Neural cell (in vitro differentiated cells): ENCODE results near the gene ZSWIM1. TPM values are rescaled to one million over a fixed set of nuclear protein-coding genes. Genes with fewer than 3 reads are reported as not detected.
"Not testable (repeated sequence)": the region's sequence is repeated elsewhere in the genome, so short reads cannot be mapped to it uniquely, and the experiment has no call there.

Source experiments
- H2AFZ ChIP-seq: fragments of 200-600, 300-800 bp; sonication (generic), shearing (Covaris generic); 2 replicates; pipeline ENCODE4 v1.6.0; 2014; ENCODE audit warnings: low read depth, mild to moderate bottlenecking, antibody characterized with exemption, low read length, moderate library complexity
- H3F3A ChIP-seq: fragments of 200-600 bp; shearing (Covaris generic); 2 replicates; pipeline ENCODE4 v1.6.1; 2016; ENCODE audit warnings: mild to moderate bottlenecking, moderate library complexity, mixed read lengths, antibody characterized with exemption, low read length; ENCODE audit not compliant: insufficient read depth, poor library complexity, severe bottlenecking
- H3K27ac ChIP-seq: fragments of 200-600, 300-800 bp; sonication (generic), shearing (Covaris generic); 2 replicates; pipeline ENCODE4 v1.5.1; 2014; ENCODE audit warnings: mild to moderate bottlenecking, low read length, moderate library complexity
- H3K27me3 ChIP-seq: fragments of 300-800, 200-600 bp; sonication (generic), shearing (Covaris generic); 2 replicates; pipeline ENCODE4 v1.6.0; 2014; ENCODE audit warnings: mild to moderate bottlenecking, low read depth, low read length, moderate library complexity; ENCODE audit not compliant: insufficient read depth
- H3K36me3 ChIP-seq: fragments of 300-800, 200-600 bp; sonication (generic), shearing (Covaris generic); 2 replicates; pipeline ENCODE4 v1.5.1; 2014; ENCODE audit warnings: mild to moderate bottlenecking, antibody characterized with exemption, low read length, moderate library complexity; ENCODE audit not compliant: insufficient read depth
- H3K4me2 ChIP-seq: fragments of 300-800, 200-600 bp; sonication (generic), shearing (Covaris generic); 2 replicates; pipeline ENCODE4 v1.6.0; 2014; ENCODE audit warnings: mild to moderate bottlenecking, low read length
- H3K4me3 ChIP-seq: fragments of 300-800, 200-600 bp; sonication (generic), shearing (Covaris generic); 2 replicates; pipeline ENCODE4 v1.5.1; 2014; ENCODE audit warnings: mild to moderate bottlenecking, low read length, moderate library complexity
- H3K79me2 ChIP-seq: fragments of 200-600 bp; shearing (Covaris generic); replicated peaks from 2 replicates; pipeline ENCODE4 v1.6.0; 2014; ENCODE audit warnings: mild to moderate bottlenecking, low read length, moderate library complexity; ENCODE audit not compliant: insufficient read depth
- H3K9ac ChIP-seq: fragments of 300-800, 200-600 bp; sonication (generic), shearing (Covaris generic); 2 replicates; pipeline ENCODE4 v1.6.1; 2016; ENCODE audit warnings: mild to moderate bottlenecking, low read length, mixed read lengths
- H3K9me2 ChIP-seq: fragments of 200-600 bp; shearing (Covaris generic); 2 replicates; pipeline ENCODE4 v1.6.1; 2016; ENCODE audit warnings: mild to moderate bottlenecking, low read length, mixed read lengths; ENCODE audit not compliant: insufficient read depth
- H3K9me3 ChIP-seq: fragments of 200-600, 300-800 bp; sonication (generic), shearing (Covaris generic); 2 replicates; pipeline ENCODE4 v1.6.1; 2016; ENCODE audit warnings: mild to moderate bottlenecking, mixed run types, low read length, moderate library complexity, mixed read lengths
- H4K20me1 ChIP-seq: fragments of 200-600 bp; shearing (Covaris generic); 2 replicates; pipeline ENCODE4 v1.6.1; 2016; ENCODE audit warnings: mild to moderate bottlenecking, mixed run types; ENCODE audit not compliant: insufficient read depth
- EP300 ChIP-seq: fragments of 450-650 bp; conservative IDR thresholded peaks from 2 replicates; pipeline ENCODE4 v1.6.1; 2014; ENCODE audit warnings: antibody characterized with exemption, mild to moderate bottlenecking, moderate library complexity; ENCODE audit not compliant: poor library complexity, severe bottlenecking
- EZH2 ChIP-seq: fragments of 200-600, 300-800 bp; shearing (Covaris generic), sonication (generic); IDR thresholded peaks from 2 replicates; pipeline ENCODE4 v1.6.1; 2014; ENCODE audit warnings: antibody characterized with exemption, low read length, borderline replicate concordance, mild to moderate bottlenecking; ENCODE audit not compliant: insufficient read depth, poor library complexity, severe bottlenecking
- MXI1 ChIP-seq: fragments of 450-650 bp; conservative IDR thresholded peaks from 2 replicates; pipeline ENCODE4 v1.6.1; 2014; ENCODE audit warnings: antibody characterized with exemption, mild to moderate bottlenecking; ENCODE audit not compliant: poor library complexity, severe bottlenecking
- POLR2AphosphoS5 ChIP-seq: IDR thresholded peaks from 2 replicates; pipeline ENCODE4 v1.6.1; 2012
- RAD21 ChIP-seq: fragments of 450-650 bp; conservative IDR thresholded peaks from 2 replicates; pipeline ENCODE4 v1.6.1; 2014; ENCODE audit warnings: antibody characterized with exemption, mild to moderate bottlenecking, moderate library complexity
- SMC3 ChIP-seq: fragments of 450-650 bp; conservative IDR thresholded peaks from 2 replicates; pipeline ENCODE4 v1.6.1; 2014; ENCODE audit warnings: antibody characterized with exemption, mild to moderate bottlenecking, moderate library complexity; ENCODE audit not compliant: poor library complexity
- TAF1 ChIP-seq: IDR thresholded peaks from 2 replicates; pipeline ENCODE4 v1.6.1; 2012; ENCODE audit warnings: low read depth
- polyA plus RNA-seq: library from polyadenylated mRNA; depleted of rRNA; stranded (reverse); fragments of >200 nt; gene quantifications from 2 replicates; pipeline ENCODE4 v1.2.3, GENCODE V29; 2014
- TF ChIP-seq, protein P1 (sequence below): fragments of 450-650 bp; IDR thresholded peaks from 2 replicates; pipeline ENCODE4 v1.5.1; 2014; ENCODE audit warnings: antibody characterized with exemption, mild to moderate bottlenecking, moderate library complexity; ENCODE audit not compliant: poor library complexity, severe bottlenecking
- TF ChIP-seq, protein P2 (sequence below): IDR thresholded peaks from 2 replicates; pipeline ENCODE4 v1.6.1; 2012; ENCODE audit warnings: borderline replicate concordance

ZSWIM1 gene
- polyA plus RNA-seq, 1 donor from 2014 or later = 3.3 TPM

DNA sequence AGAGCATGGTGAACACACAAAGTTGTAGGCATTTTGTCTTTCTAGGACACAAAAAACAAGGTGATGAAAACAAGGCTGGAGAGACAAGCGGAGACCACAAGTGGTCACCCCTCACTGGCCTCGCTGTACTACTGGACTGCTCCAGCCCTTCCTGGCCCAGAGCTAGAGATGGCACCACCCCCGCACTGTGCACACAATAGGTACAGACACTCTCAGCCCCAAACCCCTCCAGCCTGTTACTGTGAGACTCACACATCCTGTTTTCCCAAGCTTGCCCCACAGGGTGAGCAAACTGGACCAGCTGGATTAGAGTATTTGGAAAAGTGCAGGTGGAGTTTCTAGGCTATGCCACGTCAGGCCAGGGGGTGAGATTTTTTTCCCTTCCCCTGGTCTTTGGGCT lies 8.4 kb upstream of the ZSWIM1 start:
- Histone ChIP-seq H3K9me3 (no peaks in the 10 kb centered on the region), H4K20me1 (no peaks in the 10 kb centered on the region), H3K79me2 (no peaks in the 10 kb centered on the region), H3K4me3 (no peak overlapping the region), H3K27me3 (no peaks in the 10 kb centered on the region), H3F3A (no peaks in the 10 kb centered on the region), H3K36me3 (no peaks in the 10 kb centered on the region), H3K9me2 (no peaks in the 10 kb centered on the region), H3K9ac (no peak overlapping the region), H3K27ac (no peak overlapping the region), H3K4me2 (no peak overlapping the region), H2AFZ (no peak overlapping the region)
- TF ChIP-seq RAD21 = no peak
- no peak for TF ChIP-seq TAF1
- TF ChIP-seq, protein P1, sequence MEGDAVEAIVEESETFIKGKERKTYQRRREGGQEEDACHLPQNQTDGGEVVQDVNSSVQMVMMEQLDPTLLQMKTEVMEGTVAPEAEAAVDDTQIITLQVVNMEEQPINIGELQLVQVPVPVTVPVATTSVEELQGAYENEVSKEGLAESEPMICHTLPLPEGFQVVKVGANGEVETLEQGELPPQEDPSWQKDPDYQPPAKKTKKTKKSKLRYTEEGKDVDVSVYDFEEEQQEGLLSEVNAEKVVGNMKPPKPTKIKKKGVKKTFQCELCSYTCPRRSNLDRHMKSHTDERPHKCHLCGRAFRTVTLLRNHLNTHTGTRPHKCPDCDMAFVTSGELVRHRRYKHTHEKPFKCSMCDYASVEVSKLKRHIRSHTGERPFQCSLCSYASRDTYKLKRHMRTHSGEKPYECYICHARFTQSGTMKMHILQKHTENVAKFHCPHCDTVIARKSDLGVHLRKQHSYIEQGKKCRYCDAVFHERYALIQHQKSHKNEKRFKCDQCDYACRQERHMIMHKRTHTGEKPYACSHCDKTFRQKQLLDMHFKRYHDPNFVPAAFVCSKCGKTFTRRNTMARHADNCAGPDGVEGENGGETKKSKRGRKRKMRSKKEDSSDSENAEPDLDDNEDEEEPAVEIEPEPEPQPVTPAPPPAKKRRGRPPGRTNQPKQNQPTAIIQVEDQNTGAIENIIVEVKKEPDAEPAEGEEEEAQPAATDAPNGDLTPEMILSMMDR = no peak
- TF ChIP-seq MXI1 = no peak
- no peak for TF ChIP-seq EP300
- no peak for TF ChIP-seq POLR2AphosphoS5
- no peak for TF ChIP-seq SMC3
- TF ChIP-seq EZH2 = no peak

DNA sequence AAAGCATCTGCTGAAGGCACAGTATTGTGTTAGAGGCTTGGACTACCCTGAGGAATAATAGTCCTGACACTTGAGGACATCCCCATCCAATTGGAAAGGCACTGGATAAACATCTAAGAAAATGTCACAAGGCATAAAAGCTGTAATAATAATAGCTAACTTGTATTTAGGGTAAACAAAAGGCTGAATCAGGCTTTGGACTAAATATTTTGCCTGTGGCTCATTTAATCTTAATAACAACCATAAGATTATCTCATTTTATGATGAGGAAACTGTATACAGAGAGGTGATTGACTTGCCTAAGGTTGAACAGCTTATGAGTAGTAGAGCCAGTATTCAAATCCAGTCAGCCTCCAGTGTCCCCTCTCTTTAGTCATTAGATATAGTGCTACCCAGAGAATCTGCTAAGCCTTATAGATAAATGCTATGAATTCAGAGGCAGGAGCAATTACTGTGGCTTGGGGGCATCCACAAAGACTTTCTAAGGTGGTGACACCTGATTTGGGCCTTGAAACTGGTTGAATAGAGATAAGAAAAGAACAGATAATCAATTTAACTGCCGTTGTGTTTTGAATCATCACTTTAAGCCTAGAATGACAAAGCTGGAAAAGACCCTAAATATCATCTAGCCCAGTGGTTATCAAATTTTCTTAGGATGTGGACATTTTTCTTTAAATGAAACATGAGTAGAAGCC lies 7.5 kb upstream of the ZSWIM1 start:
- Histone ChIP-seq H3K9ac (no peak overlapping the region), H3K9me3 (no peaks in the 10 kb centered on the region), H3K36me3 (no peaks in the 10 kb centered on the region), H3K27me3 (no peaks in the 10 kb centered on the region), H3F3A (no peaks in the 10 kb centered on the region), H3K4me2 (no peak overlapping the region), H4K20me1 (no peaks in the 10 kb centered on the region), H3K9me2 (no peaks in the 10 kb centered on the region), H2AFZ (no peak overlapping the region), H3K79me2 (no peaks in the 10 kb centered on the region), H3K27ac (no peak overlapping the region), H3K4me3 (no peak overlapping the region)
- TF ChIP-seq, protein P1 = no peak
- no peak for TF ChIP-seq TAF1
- TF ChIP-seq RAD21 = no peak
- TF ChIP-seq, protein P2, sequence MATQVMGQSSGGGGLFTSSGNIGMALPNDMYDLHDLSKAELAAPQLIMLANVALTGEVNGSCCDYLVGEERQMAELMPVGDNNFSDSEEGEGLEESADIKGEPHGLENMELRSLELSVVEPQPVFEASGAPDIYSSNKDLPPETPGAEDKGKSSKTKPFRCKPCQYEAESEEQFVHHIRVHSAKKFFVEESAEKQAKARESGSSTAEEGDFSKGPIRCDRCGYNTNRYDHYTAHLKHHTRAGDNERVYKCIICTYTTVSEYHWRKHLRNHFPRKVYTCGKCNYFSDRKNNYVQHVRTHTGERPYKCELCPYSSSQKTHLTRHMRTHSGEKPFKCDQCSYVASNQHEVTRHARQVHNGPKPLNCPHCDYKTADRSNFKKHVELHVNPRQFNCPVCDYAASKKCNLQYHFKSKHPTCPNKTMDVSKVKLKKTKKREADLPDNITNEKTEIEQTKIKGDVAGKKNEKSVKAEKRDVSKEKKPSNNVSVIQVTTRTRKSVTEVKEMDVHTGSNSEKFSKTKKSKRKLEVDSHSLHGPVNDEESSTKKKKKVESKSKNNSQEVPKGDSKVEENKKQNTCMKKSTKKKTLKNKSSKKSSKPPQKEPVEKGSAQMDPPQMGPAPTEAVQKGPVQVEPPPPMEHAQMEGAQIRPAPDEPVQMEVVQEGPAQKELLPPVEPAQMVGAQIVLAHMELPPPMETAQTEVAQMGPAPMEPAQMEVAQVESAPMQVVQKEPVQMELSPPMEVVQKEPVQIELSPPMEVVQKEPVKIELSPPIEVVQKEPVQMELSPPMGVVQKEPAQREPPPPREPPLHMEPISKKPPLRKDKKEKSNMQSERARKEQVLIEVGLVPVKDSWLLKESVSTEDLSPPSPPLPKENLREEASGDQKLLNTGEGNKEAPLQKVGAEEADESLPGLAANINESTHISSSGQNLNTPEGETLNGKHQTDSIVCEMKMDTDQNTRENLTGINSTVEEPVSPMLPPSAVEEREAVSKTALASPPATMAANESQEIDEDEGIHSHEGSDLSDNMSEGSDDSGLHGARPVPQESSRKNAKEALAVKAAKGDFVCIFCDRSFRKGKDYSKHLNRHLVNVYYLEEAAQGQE = no peak
- no peak for TF ChIP-seq EP300
- TF ChIP-seq POLR2AphosphoS5 = no peak
- no peak for TF ChIP-seq SMC3
- TF ChIP-seq EZH2 = no peak
- TF ChIP-seq MXI1 = no peak

DNA sequence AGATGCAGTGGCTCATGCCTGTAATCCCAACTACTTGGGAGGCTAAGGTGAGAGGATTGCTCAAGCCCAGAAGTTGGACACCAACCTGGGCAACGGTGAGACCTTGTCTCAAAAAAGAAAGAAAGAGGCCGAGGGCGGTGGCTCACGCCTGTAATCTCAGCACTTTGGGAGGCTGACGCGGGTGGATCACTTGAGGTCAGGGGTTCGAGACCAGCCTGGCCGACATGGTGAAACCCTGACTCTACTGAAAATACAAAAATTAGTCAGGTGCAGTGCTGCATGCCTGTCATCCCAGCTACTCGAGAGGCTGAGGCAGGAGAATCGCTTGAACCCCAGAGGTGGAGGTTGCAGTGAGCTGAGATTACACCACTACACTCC lies 6.9 kb upstream of the ZSWIM1 start:
- not testable (repeated sequence) for H4K20me1 ChIP-seq, H3K27ac ChIP-seq, H3K9me2 ChIP-seq, H2AFZ ChIP-seq, H3K9ac ChIP-seq, H3K27me3 ChIP-seq, H3K79me2 ChIP-seq, H3K9me3 ChIP-seq, H3K4me3 ChIP-seq, H3K4me2 ChIP-seq, H3F3A ChIP-seq, H3K36me3 ChIP-seq
